Esophagus squamous epithelium (tissue), 5 donors: ENCODE results near the gene MRPS23. TPM values are rescaled to one million over a fixed set of nuclear protein-coding genes. Genes with fewer than 3 reads are reported as not detected.

ENCODE experiments used
- DNase-seq: peaks from one replicate; lab custom pipeline; 2025; lab: John Stamatoyannopoulos, UW
- H3K27ac ChIP-seq, 4 donors: fragments of 200-600 bp; sonication (generic); one replicate each; pipeline ENCODE4 v1.5.1; 2016 to 2019; ENCODE audit warnings: mild to moderate bottlenecking in 1 of 4
- H3K27me3 ChIP-seq, 4 donors: fragments of 200-600 bp; sonication (generic); 1 replicate in 3 of 4; 2 replicates in 1 of 4; pipeline versions ENCODE4 v1.5.1 to v1.6.0; 2017 to 2021; ENCODE audit warnings: antibody characterized with exemption in 1 of 4
- H3K36me3 ChIP-seq, 3 donors: fragments of 200-600 bp; sonication (generic); one replicate each; pipeline ENCODE4 v1.5.1; 2016 to 2019
- H3K4me1 ChIP-seq, 3 donors: fragments of 200-600 bp; sonication (generic); one replicate each; pipeline ENCODE4 v1.5.1; 2017 to 2019
- H3K4me3 ChIP-seq, 4 donors: fragments of 200-600 bp; sonication (generic); 1 replicate in 3 of 4; 2 replicates in 1 of 4; pipeline ENCODE4 v1.5.1; 2016 to 2019; ENCODE audit warnings: mild to moderate bottlenecking in 2 of 4, moderate library complexity in 1 of 4
- H3K9me3 ChIP-seq, 3 donors: fragments of 200-600 bp; sonication (generic); one replicate each; pipeline ENCODE4 v1.5.1; 2016 to 2019
- CTCF ChIP-seq, 6 experiments: fragments of 450-650 bp in 4 of 6; fragments of 200-600 bp in 2 of 6; sonication (generic) in 2 of 6; IDR thresholded peaks; one replicate each; pipeline ENCODE4 v1.5.1; 2016 to 2019; ENCODE audit warnings: antibody characterized with exemption in 6 of 6, mild to moderate bottlenecking in 4 of 6, moderate library complexity in 4 of 6
- POLR2A ChIP-seq, 4 donors: fragments of 450-650 bp; IDR thresholded peaks; one replicate each; pipeline ENCODE4 v1.6.1; 2017; ENCODE audit warnings: antibody characterized with exemption in 4 of 4, mild to moderate bottlenecking in 4 of 4, moderate library complexity in 3 of 4
- WGBS, 2 donors: methylation state at CpG; one replicate each; pipeline ENCODE4 v1.1.5; 2018; 5-methylcytosine and 5-hydroxymethylcytosine counted together
- intact Hi-C: fragments of 100-400 bp; cut with DNase I; formaldehyde crosslinking; loops from one replicate; pipeline ENCODE4 v1.15.0; 2022
- total RNA-seq, 4 donors: library from RNA; depleted of rRNA; stranded (reverse); fragments of >200 nt; gene quantifications; one replicate each; pipeline ENCODE4 v1.1.0, GENCODE V29; 2016
- donor health status: DM: yes; HTN: yes; CAD: no.

The MRPS23 gene
- total RNA-seq, 4 donors from 2014 or later: 9.9 to 25.2 (median 20.8) TPM

GRCh38 chr17:57861000-57861789 lies 11.4 kb upstream of the MRPS23 start:
- peak overlapping the region; percentile 39 to 69 (median 45) for H3K4me3 ChIP-seq
- intact Hi-C loops: loop anchor here (10.0 kb wide), 2 partner anchors 94 to 254 kb away; partner anchors contain the start of gene CUEDC1
- TF ChIP-seq CTCF (IDR thresholded peaks at IDR 0.05) (no peak), POLR2A (IDR thresholded peaks at IDR 0.05) (no peak)
- peak; percentile 35 for DNase-seq
- H3K36me3 ChIP-seq: peaks cover 0 to 22% (median 0%) of the 10 kb centered on the region in 3 donors
- peaks cover 23 to 56% (median 33%) of the 10 kb centered on the region in 3 donors for H3K4me1 ChIP-seq
- peak overlapping the region; percentile 77 to 89 (median 83) for H3K27ac ChIP-seq
- 0% methylated on average over 14 to 19 of the region's 34 CpGs for WGBS, 2 donors
- H3K27me3 ChIP-seq: no peaks in the 10 kb centered on the region
- no peaks in the 10 kb centered on the region for H3K9me3 ChIP-seq

GRCh38 chr17:57860414-57860999 lies 10.7 kb upstream of the MRPS23 start:
- TF ChIP-seq POLR2A (IDR thresholded peaks at IDR 0.05) (no peak), CTCF (IDR thresholded peaks at IDR 0.05) (no peak)

GRCh38 chr17:57859601-57860413 lies 10.0 kb upstream of the MRPS23 start:
- H3K27me3 ChIP-seq: no peaks in the 10 kb centered on the region
- peak overlapping the region in 3 of 4 donors; percentile 15 to 86 (median 21) for H3K27ac ChIP-seq
- no peak overlapping the region for H3K4me3 ChIP-seq
- 50 to 53% methylated on average over 11 to 13 of the region's 13 CpGs for WGBS, 2 donors
- TF ChIP-seq CTCF (IDR thresholded peaks at IDR 0.05) (no peak), POLR2A (IDR thresholded peaks at IDR 0.05) (no peak)
- H3K9me3 ChIP-seq: no peaks in the 10 kb centered on the region
- H3K4me1 ChIP-seq: peaks cover 23 to 56% (median 33%) of the 10 kb centered on the region in 3 donors
- H3K36me3 ChIP-seq: peaks cover 0 to 8% (median 0%) of the 10 kb centered on the region in 3 donors
- no peak for DNase-seq
- intact Hi-C loops: loop anchor here (5.0 to 10.0 kb wide), 3 partner anchors 95 to 255 kb away; partner anchors contain the start of gene CUEDC1

More at GRCh38 chr17:57860414-57860999, 10.7 kb upstream of the MRPS23 start:
- no peak for DNase-seq
- WGBS, 2 donors: 44 to 66% methylated on average over 4 to 5 of the region's 6 CpGs
- intact Hi-C loops: loop anchor here (10.0 kb wide), 2 partner anchors 94 to 254 kb away; partner anchors contain the start of gene CUEDC1
- Histone ChIP-seq H3K36me3 (peaks cover 0 to 15% (median 0%) of the 10 kb centered on the region in 3 donors), H3K4me1 (peaks cover 23 to 56% (median 33%) of the 10 kb centered on the region in 3 donors), H3K4me3 (peak overlapping the region in 1 of 4 donors; percentile 69), H3K27me3 (no peaks in the 10 kb centered on the region), H3K9me3 (no peaks in the 10 kb centered on the region), H3K27ac (peak overlapping the region; percentile 77 to 89 (median 83))

GRCh38 chr17:57858838-57859237 lies 9.0 kb upstream of the MRPS23 start:
- intact Hi-C loops: loop anchor here (5.0 kb wide), 1 partner anchor 138 kb away; no protein-coding TSS in a partner anchor
- TF ChIP-seq POLR2A (IDR thresholded peaks at IDR 0.05) (no peak), CTCF (IDR thresholded peaks at IDR 0.05) (no peak)
- Histone ChIP-seq H3K36me3 (no peaks in the 10 kb centered on the region), H3K9me3 (no peaks in the 10 kb centered on the region), H3K4me3 (no peak overlapping the region), H3K27me3 (no peaks in the 10 kb centered on the region), H3K27ac (peak overlapping the region in 1 of 4 donors; percentile 21), H3K4me1 (peaks cover 23 to 58% (median 33%) of the 10 kb centered on the region in 3 donors)
- no peak for DNase-seq
- WGBS, 2 donors: 84 to 86% methylated on average over 4 to 5 of the region's 5 CpGs
